ENCODE data around the gene EGFL8. TPM values are rescaled to one million over a fixed set of nuclear protein-coding genes. Genes with fewer than 3 reads are reported as not detected.

EGFL8 gene
- total RNA-seq, 2 donors from 2014 or later = 12.2 to 19.5 TPM

- Histone ChIP-seq H3K4me1 (replicated peaks) (no peaks in the 10 kb centered on the region), H3K27me3 (replicated peaks; ENCODE audit: insufficient read depth) (no peaks in the 10 kb centered on the region), H3K9me3 (no peaks in the 10 kb centered on the region), H3K36me3 (no peaks in the 10 kb centered on the region), H3K4me3 (no peak overlapping the region), H3K27ac (no peak overlapping the region)
- 81% methylated on average over 12 of the region's 12 CpGs for WGBS
- TF ChIP-seq POLR2AphosphoS5 (IDR thresholded peaks at IDR 0.05) (no peak), POLR2A (IDR thresholded peaks at IDR 0.05) (no peak)
- TF ChIP-seq, protein P1, sequence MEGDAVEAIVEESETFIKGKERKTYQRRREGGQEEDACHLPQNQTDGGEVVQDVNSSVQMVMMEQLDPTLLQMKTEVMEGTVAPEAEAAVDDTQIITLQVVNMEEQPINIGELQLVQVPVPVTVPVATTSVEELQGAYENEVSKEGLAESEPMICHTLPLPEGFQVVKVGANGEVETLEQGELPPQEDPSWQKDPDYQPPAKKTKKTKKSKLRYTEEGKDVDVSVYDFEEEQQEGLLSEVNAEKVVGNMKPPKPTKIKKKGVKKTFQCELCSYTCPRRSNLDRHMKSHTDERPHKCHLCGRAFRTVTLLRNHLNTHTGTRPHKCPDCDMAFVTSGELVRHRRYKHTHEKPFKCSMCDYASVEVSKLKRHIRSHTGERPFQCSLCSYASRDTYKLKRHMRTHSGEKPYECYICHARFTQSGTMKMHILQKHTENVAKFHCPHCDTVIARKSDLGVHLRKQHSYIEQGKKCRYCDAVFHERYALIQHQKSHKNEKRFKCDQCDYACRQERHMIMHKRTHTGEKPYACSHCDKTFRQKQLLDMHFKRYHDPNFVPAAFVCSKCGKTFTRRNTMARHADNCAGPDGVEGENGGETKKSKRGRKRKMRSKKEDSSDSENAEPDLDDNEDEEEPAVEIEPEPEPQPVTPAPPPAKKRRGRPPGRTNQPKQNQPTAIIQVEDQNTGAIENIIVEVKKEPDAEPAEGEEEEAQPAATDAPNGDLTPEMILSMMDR (IDR thresholded peaks at IDR 0.05) = no peak
- DNase-seq (ENCODE audit: low spot score) = no peak
- intact Hi-C loops (cut with DNase I) = no loop called here
Measured at GRCh38 chr6:32212076-32212760, 47.8 kb downstream of the EGFL8 start.

- no peak for DNase-seq (ENCODE audit: low spot score)
- TF ChIP-seq POLR2A (IDR thresholded peaks at IDR 0.05) = no peak
- Histone ChIP-seq H3K27me3 (replicated peaks; ENCODE audit: insufficient read depth) (no peaks in the 10 kb centered on the region), H3K9me3 (no peaks in the 10 kb centered on the region), H3K36me3 (no peaks in the 10 kb centered on the region), H3K27ac (no peak overlapping the region), H3K4me1 (replicated peaks) (no peaks in the 10 kb centered on the region), H3K4me3 (no peak overlapping the region)
- 85% methylated on average over 6 of the region's 6 CpGs for WGBS
- intact Hi-C loops (cut with DNase I) = no loop called here
Measured at GRCh38 chr6:32213649-32214048, 49.3 kb downstream of the EGFL8 start.

- WGBS = 82% methylated on average over 3 of the region's 3 CpGs
- DNase-seq (ENCODE audit: low spot score) = no peak
- H3K4me3 ChIP-seq = no peak overlapping the region
- no peak overlapping the region for H3K27ac ChIP-seq
- H3K9me3 ChIP-seq = no peaks in the 10 kb centered on the region
- no peaks in the 10 kb centered on the region for H3K27me3 ChIP-seq (replicated peaks; ENCODE audit: insufficient read depth)
- H3K4me1 ChIP-seq (replicated peaks) = no peaks in the 10 kb centered on the region
- H3K36me3 ChIP-seq = no peaks in the 10 kb centered on the region
- intact Hi-C loops (cut with DNase I) = no loop called here
- no peak for TF ChIP-seq POLR2AphosphoS5 (IDR thresholded peaks at IDR 0.05)
- TF ChIP-seq, protein P1 (IDR thresholded peaks at IDR 0.05) = no peak
- TF ChIP-seq POLR2A (IDR thresholded peaks at IDR 0.05) = no peak
Measured at GRCh38 chr6:32214126-32214525, 49.7 kb downstream of the EGFL8 start.

DNA sequence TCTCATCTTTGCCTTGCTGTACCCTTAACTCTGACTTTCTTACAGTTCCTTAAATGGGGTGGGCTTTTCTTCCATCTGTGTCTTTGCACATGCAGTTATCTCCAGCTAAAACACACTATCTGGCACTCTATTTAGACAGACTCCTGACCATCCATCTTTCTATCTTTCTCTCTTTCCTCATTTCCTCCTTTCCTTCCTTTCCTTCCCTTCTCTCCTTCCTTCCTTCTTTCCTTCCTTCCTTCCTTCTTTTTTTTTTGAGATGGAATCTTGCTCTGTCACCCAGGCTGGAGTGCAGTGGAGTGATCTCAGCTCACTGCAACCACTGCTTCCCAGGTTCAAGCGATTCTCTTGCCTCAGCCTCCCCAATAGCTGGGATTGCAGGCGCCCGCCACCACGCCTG is 51.2 kb downstream of the EGFL8 start:
- Histone ChIP-seq H3K27ac (no peak overlapping the region), H3K9me3 (no peaks in the 10 kb centered on the region), H3K36me3 (no peaks in the 10 kb centered on the region), H3K4me3 (no peak overlapping the region), H3K4me1 (replicated peaks) (no peaks in the 10 kb centered on the region), H3K27me3 (replicated peaks; ENCODE audit: insufficient read depth) (no peaks in the 10 kb centered on the region)
- 98% methylated on average over 4 of the region's 4 CpGs for WGBS
- intact Hi-C loops (cut with DNase I) = no loop called here
- no peak for DNase-seq (ENCODE audit: low spot score)
- TF ChIP-seq POLR2A (IDR thresholded peaks at IDR 0.05) = no peak
- TF ChIP-seq POLR2AphosphoS5 (IDR thresholded peaks at IDR 0.05) = no peak
- TF ChIP-seq, protein P1 (IDR thresholded peaks at IDR 0.05) = no peak

GRCh38 chr6:32216285-32216684 is 51.9 kb downstream of the EGFL8 start:
- no peaks in the 10 kb centered on the region for H3K9me3 ChIP-seq
- TF ChIP-seq POLR2A (IDR thresholded peaks at IDR 0.05) (no peak), POLR2AphosphoS5 (IDR thresholded peaks at IDR 0.05) (no peak)
- TF ChIP-seq, protein P1 (IDR thresholded peaks at IDR 0.05) = no peak
- no peak overlapping the region for H3K4me3 ChIP-seq
- WGBS = 85% methylated on average over 10 of the region's 10 CpGs
- no peaks in the 10 kb centered on the region for H3K4me1 ChIP-seq (replicated peaks)
- no peak overlapping the region for H3K27ac ChIP-seq
- no peak for DNase-seq (ENCODE audit: low spot score)
- intact Hi-C loops (cut with DNase I) = no loop called here
- H3K27me3 ChIP-seq (replicated peaks; ENCODE audit: insufficient read depth) = no peaks in the 10 kb centered on the region
- H3K36me3 ChIP-seq = no peaks in the 10 kb centered on the region

Measured in prostate gland (tissue), 2 donors.